Activated naive CD4-positive, alpha-beta T cell treated with anti-CD3 and anti-CD28 coated beads, Interleukin-2, amount 50 U/mL, for 72 hours (primary cell): ENCODE results near the gene LAMTOR1. TPM values are rescaled to one million over a fixed set of nuclear protein-coding genes. Genes with fewer than 3 reads are reported as not detected.

Source experiments
- ATAC-seq, 2 donors: fragments of 150-1000 bp; cut with Tn5 transposase; 2 replicates each; pipeline ENCODE4 v1.10.0; 2021; ENCODE audit warnings: mild to moderate bottlenecking in 2 of 2, moderate library complexity in 2 of 2
- DNase-seq, 2 donors: peaks; one replicate each; pipeline ENCODE4 v3.0.0; 2021 to 2022; ENCODE audit warnings: low spot score in 2 of 2
- H3K27ac Mint-ChIP-seq, 2 donors: one replicate each; pipeline ENCODE4 v1.8.0; 2022; ENCODE audit warnings: mild to moderate bottlenecking in 2 of 2, mixed read lengths in 2 of 2
- H3K36me3 Mint-ChIP-seq, 2 donors: one replicate each; pipeline ENCODE4 v1.8.0; 2022; ENCODE audit warnings: mixed read lengths in 2 of 2
- H3K9me3 Mint-ChIP-seq, 2 donors: one replicate each; pipeline ENCODE4 v1.8.0; 2022; ENCODE audit warnings: mixed read lengths in 2 of 2
- total RNA-seq, 2 donors: library from RNA; stranded (reverse); gene quantifications; one replicate each; pipeline ENCODE4 v1.2.3, GENCODE V29; 2022

The LAMTOR1 gene
- total RNA-seq, 2 donors from 2014 or later = 40.9 to 60.0 TPM

DNA sequence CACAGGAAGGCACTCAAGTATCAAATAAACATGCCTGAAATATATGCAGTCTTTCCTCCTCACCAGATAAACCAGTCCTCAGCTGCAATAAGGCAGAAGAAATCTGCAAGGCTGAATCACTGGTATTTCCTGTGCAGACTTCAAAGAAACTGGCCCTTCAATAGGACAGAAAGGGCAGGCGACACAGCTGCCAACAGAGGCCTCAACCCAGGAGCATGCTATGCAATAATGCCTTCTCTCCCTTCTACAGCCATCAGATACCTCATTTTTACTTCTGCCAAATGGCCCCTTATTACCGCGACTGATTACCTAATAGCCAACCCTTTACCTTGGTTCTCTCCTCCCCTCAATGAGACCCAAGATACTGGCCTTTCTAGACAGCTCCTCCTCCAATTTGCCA lies 30.7 kb downstream of the LAMTOR1 start:
- Mint-ChIP-seq H3K36me3 (peaks cover 5 to 17% of the 10 kb centered on the region in 2 donors), H3K27ac (peak overlapping the region in 1 of 2 donors; percentile 23), H3K9me3 (no peaks in the 10 kb centered on the region)
- peak; percentile 30 to 60 for ATAC-seq
- no peak for DNase-seq

GRCh38 chr11:72070491-72070890 lies 32.6 kb downstream of the LAMTOR1 start:
- Mint-ChIP-seq H3K27ac (peak overlapping the region in 1 of 2 donors; percentile 80), H3K9me3 (no peaks in the 10 kb centered on the region), H3K36me3 (peaks cover 9 to 10% of the 10 kb centered on the region in 2 donors)

GRCh38 chr11:72069787-72070251 lies 33.3 kb downstream of the LAMTOR1 start:
- peak overlapping the region; percentile 46 to 80 for H3K27ac Mint-ChIP-seq
- ATAC-seq (peak; percentile 38 to 91), DNase-seq (peak in 1 of 2 donors; percentile 75)
- H3K9me3 Mint-ChIP-seq = no peaks in the 10 kb centered on the region
- peaks cover 9 to 10% of the 10 kb centered on the region in 2 donors for H3K36me3 Mint-ChIP-seq

More at GRCh38 chr11:72070491-72070890, 32.6 kb downstream of the LAMTOR1 start:
- ATAC-seq = no peak
- DNase-seq = no peak

- no peak for DNase-seq
- H3K27ac Mint-ChIP-seq = peak overlapping the region in 1 of 2 donors; percentile 80
- ATAC-seq = peak; percentile 52 to 60
These were observed 33.9 kb downstream of the LAMTOR1 start for GRCh38 chr11:72069200-72069599.

GRCh38 chr11:72067676-72068075 lies 35.4 kb downstream of the LAMTOR1 start:
- peaks cover 9 to 10% of the 10 kb centered on the region in 2 donors for H3K36me3 Mint-ChIP-seq
- peak overlapping the region in 1 of 2 donors; percentile 67 for H3K27ac Mint-ChIP-seq
- peak in 1 of 2 donors; percentile 33 for ATAC-seq
- no peaks in the 10 kb centered on the region for H3K9me3 Mint-ChIP-seq
- DNase-seq = no peak

More at GRCh38 chr11:72069200-72069599, 33.9 kb downstream of the LAMTOR1 start:
- no peaks in the 10 kb centered on the region for H3K9me3 Mint-ChIP-seq
- H3K36me3 Mint-ChIP-seq = peaks cover 9 to 10% of the 10 kb centered on the region in 2 donors

DNA sequence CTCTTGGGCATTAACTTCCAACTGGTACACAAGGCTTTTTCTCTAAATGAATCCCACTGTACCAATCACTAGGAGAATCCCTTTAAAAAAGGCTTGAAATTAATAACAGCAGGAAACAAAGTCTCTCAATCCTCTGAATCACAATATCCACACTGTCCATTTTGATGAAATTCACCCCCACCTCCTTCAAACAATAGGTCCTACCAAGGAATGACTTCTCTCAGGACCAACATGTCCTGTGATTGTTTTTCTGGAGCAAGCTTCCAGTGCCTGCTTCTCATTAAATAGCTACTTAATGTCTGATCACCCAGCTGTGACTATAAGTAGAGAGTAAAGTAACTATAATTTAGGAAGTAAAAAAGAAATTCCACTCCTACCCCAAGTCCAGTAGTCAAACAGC lies 35.8 kb downstream of the LAMTOR1 start:
- Mint-ChIP-seq H3K27ac (peak overlapping the region in 1 of 2 donors; percentile 32), H3K36me3 (peaks cover 9 to 10% of the 10 kb centered on the region in 2 donors), H3K9me3 (no peaks in the 10 kb centered on the region)
- DNase-seq (no peak), ATAC-seq (no peak)

- peaks cover 9 to 15% of the 10 kb centered on the region in 2 donors for H3K36me3 Mint-ChIP-seq
- ATAC-seq = no peak
These were observed 36.2 kb downstream of the LAMTOR1 start for GRCh38 chr11:72066855-72067254.

DNA sequence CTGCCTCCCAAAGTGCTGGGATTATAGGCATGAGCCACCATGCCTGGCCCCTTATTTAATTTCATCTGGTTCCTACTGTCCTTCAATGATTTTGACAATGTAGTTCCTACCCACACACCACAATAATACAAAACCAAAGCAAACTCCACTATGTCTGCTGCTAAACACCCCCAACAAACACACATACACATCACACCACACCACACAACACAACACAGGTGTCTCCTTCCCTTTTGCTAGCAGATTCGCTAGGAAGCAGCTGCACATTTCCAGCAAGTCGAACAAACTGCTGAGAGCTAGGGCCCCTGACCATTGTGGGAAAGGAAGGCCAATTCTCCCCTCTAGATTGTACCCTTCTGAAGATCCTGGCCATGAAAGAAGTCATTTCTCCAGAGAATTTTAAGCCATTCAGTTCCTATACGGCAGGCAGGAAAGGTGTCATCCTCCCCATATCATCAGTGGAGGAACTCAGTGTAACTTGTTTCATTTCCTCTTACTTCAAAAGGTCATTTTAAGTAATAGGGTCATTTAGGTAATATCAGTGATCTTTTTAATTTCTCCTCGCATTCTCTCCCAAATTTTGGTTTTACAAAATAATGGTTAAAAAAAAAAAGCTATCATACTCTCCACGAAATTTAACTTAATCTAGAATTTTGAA lies 41.2 kb downstream of the LAMTOR1 start:
- Mint-ChIP-seq H3K9me3 (no peaks in the 10 kb centered on the region), H3K36me3 (peaks cover 4 to 9% of the 10 kb centered on the region in 2 donors), H3K27ac (no peak overlapping the region)
- no peak for DNase-seq
- no peak for ATAC-seq

More at GRCh38 chr11:72066855-72067254, 36.2 kb downstream of the LAMTOR1 start:
- Mint-ChIP-seq H3K9me3 (no peaks in the 10 kb centered on the region), H3K27ac (no peak overlapping the region)
- no peak for DNase-seq

- Mint-ChIP-seq H3K36me3 (peaks cover 0 to 9% of the 10 kb centered on the region in 2 donors), H3K27ac (no peak overlapping the region), H3K9me3 (no peaks in the 10 kb centered on the region)
- no peak for DNase-seq
- ATAC-seq = no peak
These were observed 44.6 kb downstream of the LAMTOR1 start for GRCh38 chr11:72058416-72059034.

DNA sequence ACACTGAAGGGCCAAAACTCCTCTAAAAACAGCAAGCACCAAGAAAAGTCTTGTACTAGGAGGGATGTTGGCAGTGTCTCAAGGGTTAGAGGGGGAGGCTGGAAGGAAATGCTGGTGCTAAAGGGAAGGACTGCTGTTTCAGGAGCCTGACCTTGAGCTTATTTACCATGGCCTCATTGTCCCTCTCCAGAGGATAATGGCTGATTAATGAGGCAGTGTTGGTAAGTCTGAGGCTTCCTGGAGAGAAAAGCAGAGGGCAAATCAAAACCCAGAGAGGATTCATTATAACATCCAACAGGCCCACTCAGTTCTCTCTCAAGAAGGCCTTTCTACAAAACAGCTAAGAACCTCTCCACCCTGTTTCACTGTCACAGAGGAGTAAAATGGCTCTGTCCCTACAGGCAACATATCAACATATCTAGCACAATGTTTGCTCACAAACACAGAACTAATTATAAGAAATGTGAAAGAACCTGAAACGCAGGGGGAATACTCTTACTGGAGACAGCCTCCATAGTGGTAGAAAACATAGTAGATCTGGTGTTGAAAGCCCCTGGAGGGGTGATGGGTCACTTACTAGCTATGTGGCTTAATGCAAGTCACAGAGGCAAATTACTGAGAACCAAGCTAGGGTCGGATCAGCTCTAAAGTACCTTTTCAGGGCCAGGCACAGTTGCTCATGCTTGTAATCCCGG lies 54.2 kb downstream of the LAMTOR1 start:
- ATAC-seq (no peak), DNase-seq (no peak)
- H3K27ac Mint-ChIP-seq = peak overlapping the region in 1 of 2 donors; percentile 31
- no peaks in the 10 kb centered on the region for H3K9me3 Mint-ChIP-seq
- H3K36me3 Mint-ChIP-seq = no peaks in the 10 kb centered on the region

Other genes with a start within 250 kb of the LAMTOR1 start
- not detected for gene DEFB131B, start 224.8 kb downstream of the LAMTOR1 start, total RNA-seq
- 10 to 100 TPM; 14.0 to 21.8 TPM for gene XNDC1N, start 174.7 kb downstream of the LAMTOR1 start, total RNA-seq
- 10 to 100 TPM; 32.2 to 44.6 TPM for gene RNF121, start 174.3 kb downstream of the LAMTOR1 start, total RNA-seq
- gene IL18BP, start 104.4 kb downstream of the LAMTOR1 start, total RNA-seq = 10 to 100 TPM; 12.5 to 13.8 TPM
- gene NUMA1, start 22.8 kb downstream of the LAMTOR1 start, total RNA-seq = 100 to 1,000 TPM; 206 to 209 TPM
- gene LRRC51, start 22.4 kb downstream of the LAMTOR1 start, total RNA-seq = 1 to 10 TPM; 4.1 to 8.3 TPM
- gene TOMT, start 2.6 kb upstream of the LAMTOR1 start, total RNA-seq = not detected
- gene ANAPC15, start 9.4 kb upstream of the LAMTOR1 start, total RNA-seq = 10 to 100 TPM; 50.5 to 60.1 TPM
- gene FOLR3, start 32.4 kb upstream of the LAMTOR1 start, total RNA-seq = not detected
- not detected for gene FOLR1, start 88.8 kb upstream of the LAMTOR1 start, total RNA-seq
- not detected for gene FOLR2, start 113.5 kb upstream of the LAMTOR1 start, total RNA-seq
- gene INPPL1, start 121.5 kb upstream of the LAMTOR1 start, total RNA-seq = 100 to 1,000 TPM in 1 of 2 donors, 10 to 100 TPM in 1; 97.0 to 132 TPM
- not detected for gene PHOX2A, start 140.9 kb upstream of the LAMTOR1 start, total RNA-seq